Choroid plexus epithelial cell (primary cell): Measurements from ENCODE around the gene FAM193A.
"Not testable (repeated sequence)": the region's sequence is repeated elsewhere in the genome, so short reads cannot be mapped to it uniquely, and the experiment has no call there.

ENCODE experiments used
- DNase-seq: peaks from one replicate; pipeline ENCODE4 v3.0.0-alpha.2; 2010; ENCODE audit warnings: low read depth
- H3K4me3 ChIP-seq: 2 replicates; pipeline ENCODE4 v1.5.1; 2011; ENCODE audit warnings: low read depth, mild to moderate bottlenecking, control low read depth, low read length, moderate library complexity
- TF ChIP-seq, protein P1 (sequence below): conservative IDR thresholded peaks from 2 replicates; pipeline ENCODE4 v1.5.1; 2011; ENCODE audit warnings: low read depth, mild to moderate bottlenecking, control low read depth, inconsistent platforms, low read length, moderate library complexity

The FAM193A gene

DNA sequence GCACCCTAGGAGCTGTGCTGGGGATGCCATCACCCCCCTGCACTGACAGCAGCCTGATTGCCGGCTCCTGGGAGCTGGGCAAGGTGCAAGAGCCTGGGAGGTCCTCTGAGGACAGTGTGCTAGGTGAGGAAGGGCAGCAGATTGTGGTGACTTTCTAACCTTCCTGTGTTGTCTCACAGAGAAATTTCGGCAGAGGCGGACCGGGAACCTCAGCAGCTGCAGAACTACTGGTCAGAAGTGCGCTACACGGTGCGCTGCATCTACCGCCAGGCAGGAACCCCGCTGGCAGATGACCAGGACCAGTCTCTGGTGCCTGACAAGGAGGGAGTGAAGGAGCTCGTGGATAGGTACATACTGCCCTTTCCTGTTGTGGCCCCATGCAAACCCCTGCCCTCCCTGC is 89.8 kb downstream of the FAM193A start:
- no peak overlapping the region for H3K4me3 ChIP-seq
- TF ChIP-seq, protein P1, sequence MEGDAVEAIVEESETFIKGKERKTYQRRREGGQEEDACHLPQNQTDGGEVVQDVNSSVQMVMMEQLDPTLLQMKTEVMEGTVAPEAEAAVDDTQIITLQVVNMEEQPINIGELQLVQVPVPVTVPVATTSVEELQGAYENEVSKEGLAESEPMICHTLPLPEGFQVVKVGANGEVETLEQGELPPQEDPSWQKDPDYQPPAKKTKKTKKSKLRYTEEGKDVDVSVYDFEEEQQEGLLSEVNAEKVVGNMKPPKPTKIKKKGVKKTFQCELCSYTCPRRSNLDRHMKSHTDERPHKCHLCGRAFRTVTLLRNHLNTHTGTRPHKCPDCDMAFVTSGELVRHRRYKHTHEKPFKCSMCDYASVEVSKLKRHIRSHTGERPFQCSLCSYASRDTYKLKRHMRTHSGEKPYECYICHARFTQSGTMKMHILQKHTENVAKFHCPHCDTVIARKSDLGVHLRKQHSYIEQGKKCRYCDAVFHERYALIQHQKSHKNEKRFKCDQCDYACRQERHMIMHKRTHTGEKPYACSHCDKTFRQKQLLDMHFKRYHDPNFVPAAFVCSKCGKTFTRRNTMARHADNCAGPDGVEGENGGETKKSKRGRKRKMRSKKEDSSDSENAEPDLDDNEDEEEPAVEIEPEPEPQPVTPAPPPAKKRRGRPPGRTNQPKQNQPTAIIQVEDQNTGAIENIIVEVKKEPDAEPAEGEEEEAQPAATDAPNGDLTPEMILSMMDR: no peak

DNA sequence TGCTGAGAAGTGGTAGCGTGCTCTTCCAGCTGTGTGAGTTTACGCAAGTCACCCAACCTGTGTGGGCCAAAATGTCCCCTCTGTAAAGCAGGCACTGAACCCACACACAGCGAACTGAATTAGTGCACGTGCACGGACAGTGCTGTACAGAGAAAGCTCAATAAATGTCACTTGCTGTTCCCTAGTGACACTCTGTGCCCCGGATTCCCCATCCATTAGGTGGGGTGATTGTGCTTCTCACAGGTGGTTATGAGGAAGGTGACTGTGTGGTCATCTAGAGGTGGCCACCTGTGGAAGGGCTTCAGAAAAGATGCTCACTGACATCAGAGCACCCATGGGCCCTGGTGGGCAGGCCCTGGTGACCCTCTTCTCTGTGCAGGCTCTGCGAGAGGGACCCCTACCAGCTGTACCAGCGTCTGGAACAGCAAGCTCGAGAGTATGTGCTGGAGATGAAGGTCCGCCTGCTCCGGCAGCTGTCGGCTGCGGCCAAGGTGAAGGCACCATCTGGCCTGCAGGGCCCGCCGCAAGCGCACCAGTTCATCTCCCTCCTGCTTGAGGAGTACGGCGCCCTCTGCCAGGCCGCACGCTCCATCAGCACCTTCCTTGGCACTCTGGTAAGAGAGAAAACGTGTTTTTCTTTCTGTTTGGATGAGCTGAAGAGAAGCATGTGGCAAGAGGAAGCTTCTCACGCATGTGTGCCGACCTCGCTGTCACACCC is 94.3 kb downstream of the FAM193A start:
- TF ChIP-seq, protein P1: no peak
- DNase-seq: no peak
- H3K4me3 ChIP-seq: no peak overlapping the region

More for the DNA sequence above, 89.8 kb downstream of the FAM193A start:
- no peak for DNase-seq

DNA sequence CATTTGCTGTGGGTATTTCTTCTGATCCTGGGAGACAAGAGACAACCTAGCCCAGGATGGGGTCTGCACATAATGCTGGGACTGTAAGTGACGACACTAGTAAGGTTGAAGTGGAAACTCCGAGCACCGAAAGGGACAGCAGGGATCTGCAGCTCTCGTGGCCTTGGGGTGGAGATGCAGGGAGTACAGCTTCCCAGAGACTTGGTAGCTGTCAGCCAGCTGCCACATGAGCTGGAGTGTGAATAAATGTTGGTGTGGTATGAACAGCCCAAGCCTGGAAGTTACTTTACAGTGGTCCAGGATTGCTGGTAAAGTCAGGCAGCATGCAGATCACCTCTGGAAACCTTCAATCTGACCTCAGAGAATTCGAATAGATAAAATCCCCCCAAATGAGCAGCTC is 97.6 kb downstream of the FAM193A start:
- no peak overlapping the region for H3K4me3 ChIP-seq
- TF ChIP-seq, protein P1: no peak
- DNase-seq: no peak

DNA sequence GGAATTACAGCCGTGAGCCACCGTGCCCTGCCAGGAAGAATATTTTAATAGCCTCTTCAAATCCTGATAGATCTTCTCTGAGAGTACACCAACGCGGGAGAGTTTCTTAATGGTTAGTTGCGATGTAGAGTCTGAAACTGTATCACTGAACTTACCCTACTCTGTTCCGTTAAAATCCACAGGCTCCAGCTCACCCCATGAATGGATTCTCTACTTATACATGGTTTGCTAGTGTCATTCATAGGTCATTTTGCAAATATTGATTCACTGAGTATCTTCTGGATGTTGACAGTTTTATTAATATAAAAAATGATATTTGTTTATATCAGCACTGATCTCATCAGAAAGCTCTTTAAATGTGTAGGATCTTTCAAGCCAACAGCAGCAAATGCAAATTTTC is 99.9 kb downstream of the FAM193A start:
- H3K4me3 ChIP-seq: no peak overlapping the region
- TF ChIP-seq, protein P1: no peak
- no peak for DNase-seq

DNA sequence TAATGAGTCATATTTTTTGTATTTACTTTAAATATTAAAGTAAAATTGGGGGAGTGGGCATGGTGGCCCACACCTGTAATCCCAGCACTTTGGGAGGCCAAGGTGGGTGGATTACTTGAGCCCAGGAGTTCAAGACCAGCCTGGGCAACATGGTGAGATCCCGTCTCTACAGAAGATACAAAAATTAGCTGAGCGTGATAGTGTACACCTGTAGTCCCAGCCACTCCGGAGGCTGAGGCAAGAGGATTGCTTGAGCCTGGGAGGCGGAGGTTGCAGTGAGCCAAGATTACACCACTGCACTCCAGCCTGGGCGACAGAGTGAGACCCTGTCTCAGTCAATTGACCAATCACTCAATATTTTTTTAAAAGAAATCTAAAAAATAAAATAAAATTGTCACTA is 100.5 kb downstream of the FAM193A start:
- H3K4me3 ChIP-seq, DNase-seq: not testable (repeated sequence)

DNA sequence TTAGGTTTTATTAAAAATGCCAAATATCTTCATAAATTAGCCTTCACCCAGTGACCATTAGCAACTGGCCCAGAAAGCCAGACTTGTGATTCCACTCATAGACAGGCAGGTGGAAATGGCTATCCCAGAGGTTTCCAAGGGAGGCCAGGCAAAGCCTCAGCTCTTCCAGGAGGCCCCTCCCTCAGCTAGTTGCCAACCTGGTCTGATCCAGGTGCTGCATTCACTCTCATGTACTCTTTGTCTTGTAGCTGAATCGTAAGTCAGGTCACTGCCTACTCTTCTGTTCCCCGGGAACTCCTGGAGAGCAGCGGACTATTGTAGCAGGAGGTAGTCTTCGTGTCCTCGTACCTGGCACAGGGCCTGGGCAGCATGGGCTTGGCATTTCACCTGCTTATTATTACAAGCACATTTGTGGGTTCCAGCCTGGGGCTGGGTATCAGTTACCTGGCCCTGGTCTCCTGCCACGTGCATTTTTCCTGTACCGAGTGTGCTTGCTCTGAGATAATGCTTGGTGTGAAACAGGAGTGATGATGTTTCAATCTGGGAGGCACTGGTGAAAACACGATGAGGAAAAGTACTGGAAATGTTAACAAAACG is 101.6 kb downstream of the FAM193A start:
- no peak overlapping the region for H3K4me3 ChIP-seq
- TF ChIP-seq, protein P1: no peak
- no peak for DNase-seq

DNA sequence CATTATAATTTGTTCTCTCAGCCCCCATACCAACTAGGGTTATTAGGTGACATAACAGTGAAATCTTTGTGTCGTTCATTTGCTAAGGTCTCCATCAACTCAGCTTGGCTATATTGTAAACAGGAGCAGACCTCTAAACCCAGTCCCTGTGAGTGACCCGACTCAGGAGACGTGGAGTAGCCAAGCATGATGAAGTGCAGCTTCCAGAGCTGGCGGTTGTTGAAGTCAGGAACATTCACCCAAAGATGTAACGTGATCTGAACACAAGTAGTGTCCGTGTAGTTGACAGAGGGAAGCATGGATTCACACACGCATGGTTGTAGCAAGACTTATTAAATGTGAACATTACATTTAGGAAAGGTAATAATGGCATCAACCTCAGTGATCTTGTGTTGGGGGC is 102.3 kb downstream of the FAM193A start:
- no peak for DNase-seq
- no peak overlapping the region for H3K4me3 ChIP-seq
- TF ChIP-seq, protein P1: no peak
